Measurements from ENCODE around the gene PRKAG2. TPM values are rescaled to one million over a fixed set of nuclear protein-coding genes. Genes with fewer than 3 reads are reported as not detected.

The PRKAG2 gene
- total and polyA plus RNA-seq, 2 experiments from 2014 or later = 9.1 to 14.9 TPM

- no peak for ATAC-seq
- TF ChIP-seq ETS1 (IDR thresholded peaks at IDR 0.05) = no peak
- TF ChIP-seq STAT1 (IDR thresholded peaks at IDR 0.05; ENCODE audit: unreplicated experiment) = no peak
- no peak for TF ChIP-seq JUNB (IDR thresholded peaks at IDR 0.05; ENCODE audit: unreplicated experiment)
- no peak for TF ChIP-seq CTCF (conservative IDR thresholded peaks at IDR 0.05; ENCODE audit: low read depth in 2 of 2)
- TF ChIP-seq EZH2phosphoT487 (IDR thresholded peaks at IDR 0.05; ENCODE audit: unreplicated experiment) = no peak
- Histone ChIP-seq H3F3A (replicated peaks; ENCODE audit: low read depth) (no peaks in the 10 kb centered on the region), H3K9me2 (ENCODE audit: insufficient read depth) (no peaks in the 10 kb centered on the region), H3K27me3 (ENCODE audit: insufficient read depth) (no peaks in the 10 kb centered on the region), H3K27ac (ENCODE audit: low read depth) (no peak overlapping the region), H3K36me3 (ENCODE audit: insufficient read depth) (no peaks in the 10 kb centered on the region), H4K20me1 (replicated peaks; ENCODE audit: insufficient read depth) (no peaks in the 10 kb centered on the region), H3K4me2 (no peak overlapping the region), H3K4me3 (no peak overlapping the region), H2AFZ (no peak overlapping the region), H3K4me1 (ENCODE audit: insufficient read depth) (no peaks in the 10 kb centered on the region), H3K79me2 (replicated peaks; ENCODE audit: insufficient read depth) (no peaks in the 10 kb centered on the region)
- Mint-ChIP-seq H3K27me3 (ENCODE audit: insufficient read depth, low read depth, poor library complexity) (peaks cover 17% of the 10 kb centered on the region), H3K4me1 (peaks cover 4% of the 10 kb centered on the region), H3K9me3 (no peaks in the 10 kb centered on the region), H3K36me3 (ENCODE audit: low read depth) (no peaks in the 10 kb centered on the region), H3K27ac (no peak overlapping the region), H3K4me3 (no peak overlapping the region)
- DNase-seq (ENCODE audit: low spot score) = no peak
Observed at GRCh38 chr7:151829707-151830106, 47.2 kb downstream of the PRKAG2 start.

GRCh38 chr7:151827620-151828019, 49.3 kb downstream of the PRKAG2 start:
- Mint-ChIP-seq H3K27ac (no peak overlapping the region), H3K9me3 (no peaks in the 10 kb centered on the region), H3K36me3 (ENCODE audit: low read depth) (no peaks in the 10 kb centered on the region), H3K4me3 (no peak overlapping the region), H3K4me1 (peaks cover 12% of the 10 kb centered on the region), H3K27me3 (ENCODE audit: insufficient read depth, low read depth, poor library complexity) (peaks cover 14% of the 10 kb centered on the region)
- Histone ChIP-seq H3F3A (replicated peaks; ENCODE audit: low read depth) (no peaks in the 10 kb centered on the region), H4K20me1 (replicated peaks; ENCODE audit: insufficient read depth) (no peaks in the 10 kb centered on the region), H3K79me2 (replicated peaks; ENCODE audit: insufficient read depth) (no peaks in the 10 kb centered on the region), H2AFZ (no peak overlapping the region), H3K4me1 (ENCODE audit: insufficient read depth) (no peaks in the 10 kb centered on the region), H3K27ac (ENCODE audit: low read depth) (no peak overlapping the region), H3K4me2 (no peak overlapping the region), H3K36me3 (ENCODE audit: insufficient read depth) (no peaks in the 10 kb centered on the region), H3K27me3 (ENCODE audit: insufficient read depth) (no peaks in the 10 kb centered on the region), H3K4me3 (no peak overlapping the region), H3K9me2 (ENCODE audit: insufficient read depth) (no peaks in the 10 kb centered on the region)
- no peak for DNase-seq (ENCODE audit: low spot score)
- no peak for ATAC-seq
- no peak for TF ChIP-seq EZH2phosphoT487 (IDR thresholded peaks at IDR 0.05; ENCODE audit: unreplicated experiment)
- TF ChIP-seq ZNF331 (CRISPR knock-in tag; IDR thresholded peaks at IDR 0.05; ENCODE audit: low read depth) = no peak
- no peak for TF ChIP-seq NANOG (IDR thresholded peaks at IDR 0.05; ENCODE audit: borderline replicate concordance)
- no peak for TF ChIP-seq ETS1 (IDR thresholded peaks at IDR 0.05)
- TF ChIP-seq CREB1 (CRISPR knock-in tag; IDR thresholded peaks at IDR 0.05; ENCODE audit: low read depth) = no peak
- TF ChIP-seq ZNF114 (CRISPR knock-in tag; IDR thresholded peaks at IDR 0.05) = no peak
- no peak for TF ChIP-seq JUNB (IDR thresholded peaks at IDR 0.05; ENCODE audit: unreplicated experiment)
- no peak for TF ChIP-seq STAT1 (IDR thresholded peaks at IDR 0.05; ENCODE audit: unreplicated experiment)
- no peak for TF ChIP-seq ZNF462 (CRISPR knock-in tag; IDR thresholded peaks at IDR 0.05)
